H1 (cell line): Measurements from ENCODE around the gene PLXND1. TPM values are rescaled to one million over a fixed set of nuclear protein-coding genes. Genes with fewer than 3 reads are reported as not detected.

Experiments
- CTBP2 ChIP-seq: IDR thresholded peaks from 2 replicates; pipeline ENCODE4 v1.7.0; 2011; ENCODE audit warnings: borderline replicate concordance, mild to moderate bottlenecking, moderate library complexity, mixed read lengths, low read length; ENCODE audit not compliant: insufficient read depth, insufficient read length
- GTF2F1 ChIP-seq: IDR thresholded peaks from 2 replicates; pipeline ENCODE4 v1.6.1; 2012; ENCODE audit warnings: low read depth, low read length, improper control_type of control experiment, borderline replicate concordance
- KDM5A ChIP-seq: fragments of 200-600 bp; IDR thresholded peaks from 2 replicates; pipeline ENCODE4 v1.7.1; 2012; ENCODE audit warnings: mild to moderate bottlenecking, low read length, inconsistent platforms, mixed read lengths
- POLR2A ChIP-seq, 2 experiments: IDR thresholded peaks; 1 replicate in 1 of 2; 2 replicates in 1 of 2; pipeline ENCODE4 v1.6.1; 2011; ENCODE audit warnings: low read depth in 2 of 2, low read length in 2 of 2, mild to moderate bottlenecking in 2 of 2; ENCODE audit errors: control extremely low read depth in 1 of 2
- TCF12 ChIP-seq: IDR thresholded peaks from 2 replicates; pipeline ENCODE4 v1.6.1; 2011; ENCODE audit warnings: low read depth, mild to moderate bottlenecking, low read length
- polyA plus RNA-seq, 7 experiments: library from polyadenylated mRNA; depleted of rRNA in 3 of 7; stranded (reverse) in 5 of 7; unstranded in 2 of 7; fragments of >200 nt in 5 of 7; fragments of 200-250 nt in 2 of 7; gene quantifications; 1 replicate in 5 of 7; 2 replicates in 1 of 7; 4 replicates in 1 of 7; pipeline versions ENCODE4 v1.2.1 to v1.2.3, GENCODE V29; 2011 to 2013; ENCODE audit warnings: missing spikeins in 2 of 7, mixed read lengths in 2 of 7
- total RNA-seq: library from RNA; stranded (reverse); fragmentation: NEBNext Ultra II Directional; extraction: Animal tissue kit (Norgen Biotek cat#: 25700); gene quantifications from 2 replicates; pipeline ENCODE4 v1.2.1, GENCODE V29; 2021

Gene PLXND1
- total and polyA plus RNA-seq, 2 of the 8 experiments (the other 6 are each of a cell fraction or from before 2014, with no cell fraction given): 17.7 to 66.4 TPM

- no peak for TF ChIP-seq KDM5A
- peak; percentile 30 for TF ChIP-seq CTBP2
- no peak for TF ChIP-seq POLR2A (IDR thresholded peaks at IDR 0.05; ENCODE audit: control extremely low read depth in 1 of 2, low read depth in 2 of 2, low read length in 2 of 2)
- no peak for TF ChIP-seq TCF12
- no peak for TF ChIP-seq GTF2F1
- TF ChIP-seq, all 59 proteins: peak for 4
Observed at GRCh38 chr3:129593595-129594339, 12.7 kb downstream of the PLXND1 start (continued).
